Mesenchymal stem cell (in vitro differentiated cells and primary cell): ENCODE data around the gene MAN1A1.

ENCODE experiments used
- DNase-seq: peaks from one replicate; pipeline ENCODE4 v3.0.0-alpha.2; 2013
- H2AFZ ChIP-seq: one replicate; pipeline ENCODE4 v1.6.1; 2013; ENCODE audit warnings: low read depth, mild to moderate bottlenecking, control low read depth, inconsistent platforms, low read length, moderate library complexity
- H2AK5ac ChIP-seq: 2 replicates; pipeline ENCODE4 v1.6.1; 2013; ENCODE audit warnings: low read length, moderate library complexity, mild to moderate bottlenecking, inconsistent platforms; ENCODE audit not compliant: severe bottlenecking
- H2BK120ac ChIP-seq: one replicate; pipeline ENCODE4 v1.6.1; 2013; ENCODE audit warnings: low read depth, mild to moderate bottlenecking, inconsistent platforms, low read length, moderate library complexity
- H2BK12ac ChIP-seq, 2 experiments: one replicate each; pipeline ENCODE4 v1.6.1; 2013; ENCODE audit warnings: inconsistent platforms in 2 of 2, low read length in 2 of 2, mild to moderate bottlenecking in 2 of 2, moderate library complexity in 2 of 2, control low read depth in 1 of 2
- H2BK15ac ChIP-seq: one replicate; pipeline ENCODE4 v1.6.1; 2013; ENCODE audit warnings: mild to moderate bottlenecking, low read depth, inconsistent platforms; ENCODE audit not compliant: poor library complexity, severe bottlenecking
- H2BK5ac ChIP-seq: 2 replicates; pipeline ENCODE4 v1.6.1; 2013; ENCODE audit warnings: low read depth, mild to moderate bottlenecking, low read length, control low read depth, inconsistent platforms; ENCODE audit not compliant: poor library complexity, severe bottlenecking
- H3K14ac ChIP-seq, 2 experiments: one replicate each; pipeline ENCODE4 v1.6.1; 2013; ENCODE audit warnings: inconsistent platforms in 2 of 2, low read length in 2 of 2, control low read depth in 1 of 2, mild to moderate bottlenecking in 1 of 2, moderate library complexity in 1 of 2
- H3K18ac ChIP-seq, 2 experiments: one replicate each; pipeline ENCODE4 v1.6.1; 2013; ENCODE audit warnings: inconsistent platforms in 2 of 2, low read length in 2 of 2, control low read depth in 1 of 2, low read depth in 1 of 2, mild to moderate bottlenecking in 1 of 2
- H3K23ac ChIP-seq, 2 experiments: one replicate each; pipeline ENCODE4 v1.6.1; 2013; ENCODE audit warnings: inconsistent platforms in 2 of 2, low read length in 2 of 2, mild to moderate bottlenecking in 2 of 2, moderate library complexity in 2 of 2, control low read depth in 1 of 2
- H3K27ac ChIP-seq: 2 replicates; pipeline ENCODE4 v1.5.1; 2013; ENCODE audit warnings: mild to moderate bottlenecking, moderate library complexity, low read length, control low read depth, inconsistent platforms; ENCODE audit not compliant: poor library complexity, severe bottlenecking
- H3K27me3 ChIP-seq, 2 experiments: 2 replicates each; pipeline versions ENCODE4 v1.6.1 to v1.7.0; 2013; ENCODE audit warnings: low read length in 2 of 2, mild to moderate bottlenecking in 2 of 2, moderate library complexity in 2 of 2, control low read depth in 1 of 2, inconsistent platforms in 1 of 2; ENCODE audit not compliant: control insufficient read depth in 1 of 2, insufficient read depth in 1 of 2
- H3K36me3 ChIP-seq, 2 experiments: 2 replicates each; pipeline versions ENCODE4 v1.6.1 to v1.7.0; 2013; ENCODE audit warnings: low read length in 2 of 2, control low read depth in 1 of 2, inconsistent platforms in 1 of 2, low read depth in 1 of 2, mild to moderate bottlenecking in 1 of 2; ENCODE audit not compliant: insufficient read depth in 2 of 2, control insufficient read depth in 1 of 2
- H3K4ac ChIP-seq, 2 experiments: one replicate each; pipeline ENCODE4 v1.6.1; 2013; ENCODE audit warnings: inconsistent platforms in 2 of 2, low read length in 2 of 2, mild to moderate bottlenecking in 2 of 2, moderate library complexity in 2 of 2, control low read depth in 1 of 2, low read depth in 1 of 2
- H3K4me1 ChIP-seq: 2 replicates; pipeline ENCODE4 v1.6.1; 2013; ENCODE audit warnings: low read depth, low read length, control low read depth; ENCODE audit not compliant: control insufficient read depth, insufficient read depth
- H3K4me2 ChIP-seq: 2 replicates; pipeline ENCODE4 v1.6.1; 2013; ENCODE audit warnings: low read length, mild to moderate bottlenecking, inconsistent platforms; ENCODE audit not compliant: poor library complexity, severe bottlenecking
- H3K4me3 ChIP-seq, 2 experiments: 2 replicates each; pipeline versions ENCODE4 v1.5.1 to v1.7.0; 2013; ENCODE audit warnings: low read length in 2 of 2, mild to moderate bottlenecking in 2 of 2, control low read depth in 1 of 2, low read depth in 1 of 2; ENCODE audit not compliant: insufficient read depth in 1 of 2
- H3K79me1 ChIP-seq: replicated peaks from 2 replicates; pipeline ENCODE4 v1.6.1; 2013; ENCODE audit warnings: mild to moderate bottlenecking, control low read depth, low read length, inconsistent platforms; ENCODE audit not compliant: poor library complexity, severe bottlenecking
- H3K9ac ChIP-seq: 2 replicates; pipeline ENCODE4 v1.7.0; 2013; ENCODE audit warnings: mild to moderate bottlenecking, low read length, moderate library complexity
- H3K9me3 ChIP-seq: 2 replicates; pipeline ENCODE4 v1.7.0; 2013; ENCODE audit warnings: mild to moderate bottlenecking, low read length; ENCODE audit not compliant: control insufficient read depth
- H4K8ac ChIP-seq: one replicate; pipeline ENCODE4 v1.6.1; 2013; ENCODE audit warnings: inconsistent platforms, mild to moderate bottlenecking, low read length, moderate library complexity
- H4K91ac ChIP-seq: one replicate; pipeline ENCODE4 v1.6.1; 2013; ENCODE audit warnings: mild to moderate bottlenecking, low read length, inconsistent platforms
- WGBS: methylation state at CpG from one replicate; pipeline ENCODE4 v1.1.7; 2013; ENCODE audit warnings: mixed read lengths; 5-methylcytosine and 5-hydroxymethylcytosine counted together

MAN1A1 gene

GRCh38 chr6:119259027-119259426 lies 90.5 kb downstream of the MAN1A1 start:
- H2AK5ac ChIP-seq: no peak overlapping the region
- no peak overlapping the region for H2AFZ ChIP-seq
- WGBS: no CpG with 5 or more reads among the region's 1 CpG
- no peaks in the 10 kb centered on the region for H3K9me3 ChIP-seq
- H3K27ac ChIP-seq: no peak overlapping the region
- no peak overlapping the region for H2BK12ac ChIP-seq
- no peak overlapping the region for H2BK120ac ChIP-seq
- H3K79me1 ChIP-seq: peaks cover 1% of the 10 kb centered on the region
- no peak overlapping the region for H2BK5ac ChIP-seq
- H3K36me3 ChIP-seq: peaks cover 0 to 28% of the 10 kb centered on the region in 2 experiments
- no peak overlapping the region for H3K14ac ChIP-seq
- H3K27me3 ChIP-seq: no peaks in the 10 kb centered on the region
- H3K23ac ChIP-seq: no peak overlapping the region
- H4K8ac ChIP-seq: no peak overlapping the region
- H2BK15ac ChIP-seq: no peak overlapping the region
- H3K4me2 ChIP-seq: no peak overlapping the region
- no peak overlapping the region for H3K18ac ChIP-seq
- no peak overlapping the region for H4K91ac ChIP-seq
- H3K4me3 ChIP-seq: no peak overlapping the region
- H3K9ac ChIP-seq: no peak overlapping the region
- no peak overlapping the region for H3K4ac ChIP-seq
- no peaks in the 10 kb centered on the region for H3K4me1 ChIP-seq
- DNase-seq: no peak

GRCh38 chr6:119257726-119258125 lies 91.8 kb downstream of the MAN1A1 start:
- peaks cover 3% of the 10 kb centered on the region for H3K79me1 ChIP-seq
- peaks cover 0 to 26% of the 10 kb centered on the region in 2 experiments for H3K36me3 ChIP-seq
- no peak overlapping the region for H3K4me3 ChIP-seq
- no peak overlapping the region for H3K9ac ChIP-seq
- no peaks in the 10 kb centered on the region for H3K27me3 ChIP-seq
- H3K14ac ChIP-seq: no peak overlapping the region
- H3K9me3 ChIP-seq: no peaks in the 10 kb centered on the region
- no peak overlapping the region for H3K23ac ChIP-seq
- H2BK5ac ChIP-seq: no peak overlapping the region
- H3K4me1 ChIP-seq: no peaks in the 10 kb centered on the region
- no peak overlapping the region for H2AK5ac ChIP-seq
- no peak overlapping the region for H4K8ac ChIP-seq
- no peak overlapping the region for H4K91ac ChIP-seq
- H3K4me2 ChIP-seq: no peak overlapping the region
- H3K18ac ChIP-seq: no peak overlapping the region
- no peak overlapping the region for H2AFZ ChIP-seq
- H2BK12ac ChIP-seq: no peak overlapping the region
- no peak overlapping the region for H3K4ac ChIP-seq
- no CpG with 5 or more reads among the region's 1 CpG for WGBS
- no peak overlapping the region for H2BK15ac ChIP-seq
- H3K27ac ChIP-seq: no peak overlapping the region
- H2BK120ac ChIP-seq: no peak overlapping the region
- DNase-seq: no peak

GRCh38 chr6:119256978-119257462 lies 92.5 kb downstream of the MAN1A1 start:
- no peak overlapping the region for H3K4ac ChIP-seq
- H3K27me3 ChIP-seq: no peaks in the 10 kb centered on the region
- no peak overlapping the region for H3K4me3 ChIP-seq
- no peak overlapping the region for H4K8ac ChIP-seq
- no peak for DNase-seq
- H3K18ac ChIP-seq: no peak overlapping the region
- H3K23ac ChIP-seq: no peak overlapping the region
- H3K79me1 ChIP-seq: peaks cover 3% of the 10 kb centered on the region
- H3K4me1 ChIP-seq: no peaks in the 10 kb centered on the region
- no peak overlapping the region for H2AK5ac ChIP-seq
- peaks cover 0 to 24% of the 10 kb centered on the region in 2 experiments for H3K36me3 ChIP-seq
- H2BK5ac ChIP-seq: no peak overlapping the region
- H3K9me3 ChIP-seq: no peaks in the 10 kb centered on the region
- no peak overlapping the region for H3K14ac ChIP-seq
- no peak overlapping the region for H3K27ac ChIP-seq
- no peak overlapping the region for H3K9ac ChIP-seq
- no peak overlapping the region for H2BK12ac ChIP-seq
- no peak overlapping the region for H3K4me2 ChIP-seq
- H2BK15ac ChIP-seq: no peak overlapping the region
- H2AFZ ChIP-seq: no peak overlapping the region
- 96% methylated on average over 2 of the region's 2 CpGs for WGBS
- no peak overlapping the region for H2BK120ac ChIP-seq
- H4K91ac ChIP-seq: no peak overlapping the region

- H3K9me3 ChIP-seq: no peaks in the 10 kb centered on the region
- no peaks in the 10 kb centered on the region for H3K4me1 ChIP-seq
- H2BK5ac ChIP-seq: no peak overlapping the region
- H2BK12ac ChIP-seq: peak overlapping the region in 1 of 2 experiments; percentile 19
- WGBS: 95% methylated on average over 5 of the region's 5 CpGs
- H3K27me3 ChIP-seq: no peaks in the 10 kb centered on the region
- no peak overlapping the region for H3K14ac ChIP-seq
- H3K4ac ChIP-seq: no peak overlapping the region
- no peak overlapping the region for H4K91ac ChIP-seq
- no peak overlapping the region for H3K4me3 ChIP-seq
- H3K18ac ChIP-seq: peak overlapping the region in 1 of 2 experiments; percentile 6
- no peak overlapping the region for H3K9ac ChIP-seq
- no peak overlapping the region for H4K8ac ChIP-seq
- no peak overlapping the region for H3K23ac ChIP-seq
- H3K79me1 ChIP-seq: peaks cover 3% of the 10 kb centered on the region
- H3K36me3 ChIP-seq: peaks cover 0 to 28% of the 10 kb centered on the region in 2 experiments
- no peak overlapping the region for H3K27ac ChIP-seq
- no peak overlapping the region for H2BK120ac ChIP-seq
- no peak for DNase-seq
- H2AK5ac ChIP-seq: no peak overlapping the region
- H2BK15ac ChIP-seq: no peak overlapping the region
- no peak overlapping the region for H2AFZ ChIP-seq
- no peak overlapping the region for H3K4me2 ChIP-seq
Observed at GRCh38 chr6:119256392-119256791, 93.2 kb downstream of the MAN1A1 start.
